Activated T-helper 9 cell treated with anti-CD3 and anti-CD28 coated beads, Interleukin-2, amount 50 U/mL, for 16 hours (primary cell): Measurements from ENCODE around the gene GLIS1.

Experiments used
- DNase-seq: peaks from one replicate; pipeline ENCODE4 v3.0.0-alpha.2; 2020; ENCODE audit warnings: low read depth

The GLIS1 gene

DNA sequence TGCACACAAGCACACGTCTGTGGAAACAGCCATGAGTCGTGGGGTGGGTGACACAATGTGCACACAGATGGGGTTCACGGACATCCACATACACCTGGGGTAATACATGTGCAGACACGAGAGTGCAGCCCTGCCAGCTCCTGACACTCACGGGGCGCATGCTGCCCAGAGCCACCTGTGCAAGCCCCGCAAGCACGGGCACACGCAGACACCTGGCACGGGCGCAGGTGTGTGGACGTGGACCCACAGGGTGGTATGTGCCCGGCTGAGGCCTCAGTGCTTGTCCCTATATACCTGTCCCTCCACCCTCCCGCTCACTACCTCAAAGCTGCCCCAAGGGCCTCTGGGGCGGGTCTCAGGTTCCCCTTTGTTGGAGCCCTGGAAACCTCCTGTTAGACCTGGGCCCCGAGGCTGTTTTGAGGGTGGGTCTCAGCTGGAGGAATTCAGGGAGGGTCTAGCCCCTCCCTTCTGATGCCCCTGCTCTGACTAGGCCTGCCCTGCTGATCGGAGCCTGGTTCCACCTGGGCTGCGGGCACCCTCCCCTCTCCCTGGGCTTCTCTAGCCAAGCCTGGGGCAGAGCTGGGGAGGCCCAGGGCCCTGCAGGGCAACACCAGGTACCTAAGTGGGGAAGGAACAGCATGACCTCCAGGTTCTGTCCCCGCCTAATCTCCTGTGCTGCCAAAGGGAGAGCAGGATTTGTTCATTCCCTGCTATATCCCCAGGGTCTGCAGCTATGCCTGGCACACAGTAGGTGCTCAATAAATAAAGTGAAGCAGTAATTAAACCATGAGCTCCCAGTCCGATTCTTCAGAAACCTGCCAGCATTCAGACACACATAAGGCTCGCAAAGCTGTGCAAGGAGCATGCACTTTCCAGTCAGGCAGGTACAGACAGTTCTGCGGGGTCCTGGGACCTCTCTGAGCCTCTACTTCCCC lies 230.6 kb downstream of the GLIS1 start:
- no peak for DNase-seq

- no peak for DNase-seq
Measured at GRCh38 chr1:53507116-53507820, 231.7 kb downstream of the GLIS1 start.

- DNase-seq: no peak
Measured at GRCh38 chr1:53506355-53507050, 232.5 kb downstream of the GLIS1 start.

- no peak for DNase-seq
Measured at GRCh38 chr1:53505891-53506290, 233.1 kb downstream of the GLIS1 start.

DNA sequence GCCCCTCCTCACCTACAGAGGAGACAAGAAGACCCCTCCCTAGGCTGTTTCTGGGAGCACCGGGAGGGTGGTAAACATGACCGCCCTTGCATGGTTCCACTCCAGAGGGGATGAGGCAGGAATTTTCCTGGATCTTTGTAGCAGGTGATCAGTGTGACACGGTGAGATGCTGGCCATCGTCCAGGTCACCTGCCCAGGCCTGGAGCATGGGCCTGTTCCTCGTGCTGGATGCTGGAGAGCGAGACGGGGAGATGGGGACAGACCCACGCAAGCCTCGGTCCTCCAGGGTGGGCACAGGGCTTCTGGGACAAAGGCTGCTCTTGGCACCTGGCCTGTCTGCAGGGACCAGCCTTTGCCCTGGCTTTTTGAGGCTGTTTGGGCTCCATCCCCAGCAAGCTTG lies 233.6 kb downstream of the GLIS1 start:
- no peak for DNase-seq

DNA sequence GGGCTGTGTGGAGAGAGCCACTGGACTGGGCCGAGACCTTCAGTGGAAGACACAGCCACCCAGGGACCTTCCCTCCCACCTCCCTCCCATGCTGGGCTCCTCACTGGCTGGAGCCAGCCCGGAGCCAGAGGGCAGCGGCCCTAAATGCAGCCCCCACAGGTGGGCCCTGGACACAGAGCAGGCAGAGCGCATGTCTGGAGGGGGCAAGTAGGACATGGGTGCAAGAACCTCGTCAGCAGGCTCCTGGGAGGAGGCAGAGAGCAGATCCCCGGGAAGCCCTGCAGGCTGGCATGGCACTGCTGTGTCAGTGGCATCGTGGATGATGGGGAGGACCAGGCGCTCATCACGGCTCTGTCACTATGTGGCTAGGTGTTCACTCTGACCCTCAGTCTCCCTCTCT lies 234.1 kb downstream of the GLIS1 start:
- no peak for DNase-seq

DNA sequence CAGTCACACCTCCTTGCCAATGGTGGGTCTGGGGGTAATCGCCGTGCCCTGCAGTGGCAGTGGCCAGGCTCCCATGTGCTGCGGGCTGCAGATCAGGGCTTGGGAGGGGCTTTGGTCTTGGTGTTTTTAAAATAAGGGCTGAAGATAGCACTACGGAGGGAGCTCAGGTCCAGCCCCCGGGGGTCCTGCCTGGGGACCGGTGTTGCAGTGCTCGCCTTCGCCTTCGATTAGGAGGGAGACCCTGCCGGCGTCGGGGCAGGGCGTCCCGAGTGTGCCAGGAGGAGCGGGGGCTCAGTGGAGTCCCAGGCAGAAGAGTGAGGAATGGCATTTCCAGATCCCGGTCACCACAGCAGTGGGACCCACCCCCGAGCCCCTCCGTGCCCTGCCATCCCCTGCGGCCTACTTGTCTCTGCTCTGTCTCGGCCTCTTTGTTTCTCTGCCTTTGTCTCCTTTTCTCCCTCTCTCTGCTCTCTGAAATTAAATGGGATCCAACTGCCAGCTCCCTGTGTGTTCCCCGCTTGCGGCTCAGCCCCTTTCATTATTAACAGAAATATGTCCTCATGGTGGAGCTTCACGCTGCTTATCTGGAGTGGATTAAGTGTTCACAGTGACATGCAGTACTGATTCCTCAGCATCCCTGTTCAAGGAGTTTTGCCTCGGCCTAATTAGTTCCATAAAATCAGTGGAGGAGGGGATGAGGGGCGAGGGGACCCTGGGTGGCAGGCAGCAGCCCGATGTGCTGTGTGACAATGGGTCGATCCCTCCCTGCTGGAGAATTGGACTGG lies 235.3 kb downstream of the GLIS1 start:
- DNase-seq: no peak

DNA sequence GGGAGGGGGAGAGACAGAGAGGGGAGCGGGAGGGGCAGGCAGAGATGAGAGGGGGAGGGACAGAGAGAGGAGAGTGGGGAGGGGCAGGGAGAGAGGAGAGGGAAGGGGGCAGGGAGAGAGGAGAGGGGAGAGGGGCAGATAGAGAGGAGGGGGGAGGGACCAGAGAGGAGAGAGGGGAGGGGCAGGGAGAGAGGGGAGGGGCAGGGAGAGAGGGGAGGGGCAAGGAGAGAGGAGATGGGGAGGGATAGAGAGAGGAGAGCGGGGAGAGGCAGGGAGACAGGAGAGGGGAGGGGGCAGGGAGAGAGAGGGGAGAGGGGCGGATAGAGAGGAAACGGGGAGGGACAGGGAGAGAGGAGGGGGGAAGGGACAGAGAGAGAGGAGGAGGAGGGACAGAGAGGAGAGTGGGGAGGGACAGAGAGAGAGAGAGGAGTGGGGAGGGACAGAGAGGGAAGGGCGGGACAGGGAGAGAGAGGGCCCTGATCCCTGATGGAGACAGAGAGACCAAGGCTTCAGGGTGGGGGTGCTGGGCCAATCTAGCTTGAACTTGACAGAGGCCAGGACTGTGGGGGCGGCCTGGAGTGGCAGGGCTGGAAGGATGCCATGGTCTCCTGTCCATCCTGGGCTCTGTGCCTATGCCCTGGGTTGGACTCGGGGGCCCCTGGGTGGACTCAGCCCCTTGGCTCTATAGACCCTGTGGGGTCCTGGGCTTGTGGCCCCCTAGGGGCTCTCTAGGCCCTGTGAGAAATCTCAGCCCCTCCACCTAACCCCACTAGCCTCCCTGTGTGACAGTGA lies 236.1 kb downstream of the GLIS1 start:
- no peak for DNase-seq

GRCh38 chr1:53501065-53502005 lies 237.6 kb downstream of the GLIS1 start:
- no peak for DNase-seq

- DNase-seq: no peak
Measured at GRCh38 chr1:53500204-53501064, 238.5 kb downstream of the GLIS1 start.

DNA sequence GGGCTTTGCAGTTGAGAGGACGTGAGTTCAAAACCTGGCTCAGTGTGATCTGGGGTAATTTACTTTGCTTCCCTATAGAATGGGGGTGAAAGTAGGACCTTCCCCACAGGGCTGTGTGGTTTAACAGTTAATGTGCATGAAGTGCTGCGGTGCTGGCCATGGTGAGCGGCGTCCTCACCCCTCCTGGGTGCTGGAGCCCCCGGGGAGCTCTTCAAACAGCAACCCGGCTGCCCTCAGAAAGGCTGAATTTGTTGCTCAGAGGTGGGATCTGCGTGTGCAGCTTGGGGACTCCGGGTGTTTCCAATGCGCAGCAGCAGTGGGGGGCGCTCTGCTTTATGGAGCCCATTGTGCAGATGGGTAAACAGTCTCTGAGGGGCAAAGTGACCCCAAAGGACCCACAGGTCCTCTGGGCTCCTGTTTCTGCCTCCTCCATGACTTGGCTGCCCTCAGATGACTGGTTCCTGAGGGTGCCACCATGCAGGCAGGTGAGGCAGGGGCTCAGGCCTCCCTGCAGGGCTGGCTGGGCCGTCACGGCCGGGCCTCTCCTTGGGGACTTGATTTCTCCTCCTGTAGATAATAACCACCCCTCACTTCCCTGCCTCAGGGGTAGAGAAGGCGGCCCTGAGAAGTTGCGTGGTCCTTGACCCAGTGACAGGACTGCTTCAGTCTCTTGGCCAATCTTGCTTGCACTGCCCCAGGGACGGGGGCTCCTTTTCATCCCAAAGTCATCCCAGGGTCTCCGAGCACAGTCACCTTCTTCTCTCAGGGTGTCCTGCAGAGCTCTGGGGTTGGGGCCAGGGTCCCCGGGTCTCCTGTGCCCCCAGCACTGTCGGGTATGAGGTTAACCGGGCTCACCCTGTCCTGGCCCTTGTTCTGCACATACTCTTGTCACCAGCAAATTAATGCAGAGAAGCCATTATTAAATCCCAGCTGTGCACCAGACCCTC lies 239.4 kb downstream of the GLIS1 start:
- DNase-seq: no peak

DNA sequence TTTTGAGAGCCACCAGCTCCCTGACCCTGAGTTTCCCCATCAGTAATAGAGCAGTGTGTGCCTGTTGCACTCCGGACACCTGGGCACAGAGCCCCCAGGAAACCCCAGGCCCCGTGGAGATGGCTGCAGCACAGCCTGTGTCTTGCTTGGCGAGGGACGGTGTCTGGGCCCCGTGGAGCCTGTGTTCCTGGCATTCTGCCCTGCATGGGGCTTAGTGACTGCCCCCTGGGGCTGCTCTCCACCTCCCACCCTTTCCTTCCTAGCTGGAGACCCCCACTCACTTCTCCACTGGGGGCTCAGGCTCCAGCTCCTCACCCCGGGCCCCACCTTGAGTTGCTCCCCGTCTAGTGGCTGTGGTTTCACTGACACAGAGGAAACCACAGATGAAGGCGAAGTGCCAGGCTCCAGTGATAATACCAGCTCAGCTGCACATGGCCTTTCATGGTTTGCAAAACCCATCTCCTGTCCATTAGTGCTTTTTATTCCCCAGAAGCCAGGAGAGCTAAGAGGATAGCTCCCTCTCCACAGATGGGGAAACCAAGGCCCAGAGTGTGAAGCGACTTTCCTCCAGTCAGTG lies 240.3 kb downstream of the GLIS1 start:
- DNase-seq: no peak

DNA sequence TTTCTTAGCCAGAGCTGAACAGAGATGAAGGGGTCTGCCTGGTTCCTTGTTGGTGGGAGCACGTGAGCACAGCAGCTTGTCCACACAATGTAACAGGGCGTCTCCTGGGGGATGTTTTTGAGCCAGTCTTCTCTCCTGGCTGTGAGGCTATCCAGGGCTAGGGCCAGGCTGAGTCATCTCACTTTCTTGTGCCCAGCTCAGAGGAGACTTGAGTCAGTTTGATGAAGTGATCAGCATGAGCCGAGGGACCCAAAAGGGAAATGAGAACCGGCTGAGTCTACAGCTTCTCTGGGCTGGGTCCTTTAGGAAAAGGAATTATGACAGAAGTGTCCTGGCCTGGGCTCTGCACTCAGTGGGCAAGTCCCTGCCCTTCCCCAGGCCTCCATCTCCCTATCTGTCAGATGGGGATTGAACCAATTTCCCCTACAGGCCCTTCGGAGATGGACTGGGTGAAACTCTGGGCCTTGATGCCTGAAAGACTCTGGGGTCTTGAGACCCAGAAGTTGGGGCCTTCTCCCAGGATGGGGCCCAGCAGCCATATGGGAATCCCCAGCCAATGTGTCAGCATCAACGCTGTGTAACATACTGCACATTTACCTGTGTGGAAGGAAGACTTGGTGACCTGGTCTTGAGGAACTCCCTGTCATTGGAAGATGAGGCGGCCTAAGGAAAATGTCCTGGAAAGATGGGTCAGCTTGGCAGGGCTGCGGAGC lies 243.2 kb downstream of the GLIS1 start:
- no peak for DNase-seq

- no peak for DNase-seq
Measured at GRCh38 chr1:53490351-53490750, 248.6 kb downstream of the GLIS1 start.

DNA sequence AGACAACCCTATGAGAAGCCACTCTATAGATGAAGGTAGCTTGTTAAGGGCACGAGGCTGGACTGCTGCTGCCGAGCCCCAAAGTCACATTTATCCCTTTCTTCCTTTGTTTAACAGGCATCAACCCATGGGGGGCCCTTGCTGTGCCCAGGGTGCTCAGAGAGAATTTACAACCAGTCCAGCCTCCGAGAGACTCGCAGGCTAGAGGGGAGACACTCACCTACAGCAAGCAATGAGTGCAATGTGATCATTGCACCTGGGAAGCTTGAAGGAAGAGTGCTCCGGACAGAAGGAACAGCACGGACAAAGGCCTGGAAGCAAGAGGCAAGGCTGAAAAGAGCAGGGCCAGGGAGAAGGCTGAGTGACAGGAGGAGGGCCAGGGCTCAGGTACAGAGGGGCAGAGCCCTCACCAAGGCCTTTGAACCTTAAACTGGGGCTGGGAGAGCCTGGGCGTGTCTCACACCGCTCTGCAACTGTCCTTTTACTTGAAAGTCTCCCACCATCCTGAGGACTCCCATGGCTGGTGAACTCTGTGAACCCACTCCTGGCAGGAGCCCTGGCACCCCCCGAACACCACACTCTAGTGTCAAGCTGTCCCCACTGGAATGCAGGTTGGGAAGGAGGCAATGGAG lies 252.5 kb downstream of the GLIS1 start:
- DNase-seq: no peak
